Osteoblast (primary cell): ENCODE results near the gene IFT43. TPM values are rescaled to one million over a fixed set of nuclear protein-coding genes. Genes with fewer than 3 reads are reported as not detected.

ENCODE experiments used
- DNase-seq: peaks from one replicate; pipeline ENCODE4 v3.0.0; 2011; ENCODE audit warnings: low spot score, mixed read lengths; ENCODE audit not compliant: insufficient read length; ENCODE audit errors: missing footprints
- H2AFZ ChIP-seq: 2 replicates; pipeline ENCODE4 v1.6.0; 2011; ENCODE audit warnings: mild to moderate bottlenecking, low read length
- H3K27ac ChIP-seq: 2 replicates; pipeline ENCODE4 v1.5.1; 2011; ENCODE audit warnings: mild to moderate bottlenecking, low read depth, low read length, moderate library complexity
- H3K27me3 ChIP-seq: 2 replicates; pipeline ENCODE4 v1.6.0; 2012; ENCODE audit warnings: mild to moderate bottlenecking, control low read depth, inconsistent platforms, low read length, moderate library complexity; ENCODE audit not compliant: insufficient read depth
- H3K36me3 ChIP-seq: 2 replicates; pipeline ENCODE4 v1.5.1; 2011; ENCODE audit warnings: mild to moderate bottlenecking, low read length, control low read depth, moderate library complexity; ENCODE audit not compliant: insufficient read depth
- H3K4me1 ChIP-seq: 2 replicates; pipeline ENCODE4 v1.5.1; 2011; ENCODE audit warnings: mild to moderate bottlenecking, low read length, control low read depth, moderate library complexity; ENCODE audit not compliant: insufficient read depth
- H3K4me2 ChIP-seq: 2 replicates; pipeline ENCODE4 v1.6.0; 2011; ENCODE audit warnings: mild to moderate bottlenecking, low read length; ENCODE audit not compliant: insufficient read depth
- H3K4me3 ChIP-seq: fragments of 200-600 bp; sonication (generic); 3 replicates; pipeline ENCODE4 v1.5.1; 2012; ENCODE audit warnings: mild to moderate bottlenecking, low read length, inconsistent platforms; ENCODE audit not compliant: insufficient read depth
- H3K79me2 ChIP-seq: 2 replicates; pipeline ENCODE4 v1.6.0; 2012; ENCODE audit warnings: mild to moderate bottlenecking, low read length, control low read depth, inconsistent platforms; ENCODE audit not compliant: insufficient read depth
- H3K9me3 ChIP-seq: 2 replicates; pipeline ENCODE4 v1.5.1; 2011; ENCODE audit warnings: low read depth, low read length, control low read depth
- H4K20me1 ChIP-seq: 2 replicates; pipeline ENCODE4 v1.6.0; 2012; ENCODE audit warnings: mild to moderate bottlenecking, low read length, control low read depth; ENCODE audit not compliant: insufficient read depth
- CTCF ChIP-seq: IDR thresholded peaks from 2 replicates; pipeline ENCODE4 v1.5.1; 2011; ENCODE audit warnings: mild to moderate bottlenecking, low read depth, low read length, moderate library complexity; ENCODE audit errors: extremely low read depth
- total RNA-seq: library from RNA; depleted of rRNA; stranded (reverse); fragments of >200 nt; gene quantifications from 2 replicates; pipeline ENCODE4 v1.2.3, GENCODE V29; 2012

IFT43 gene
- total RNA-seq, 1 donor: 32.6 TPM

- no peak overlapping the region for H3K4me3 ChIP-seq
- H3K4me2 ChIP-seq: no peak overlapping the region
- peaks cover 44% of the 10 kb centered on the region for H3K36me3 ChIP-seq
- TF ChIP-seq CTCF: no peak
- peaks cover 13% of the 10 kb centered on the region for H4K20me1 ChIP-seq
- H3K4me1 ChIP-seq: peaks cover 12% of the 10 kb centered on the region
- no peaks in the 10 kb centered on the region for H3K9me3 ChIP-seq
- no peak overlapping the region for H3K27ac ChIP-seq
- no peak for DNase-seq
- H2AFZ ChIP-seq: no peak overlapping the region
- no peaks in the 10 kb centered on the region for H3K27me3 ChIP-seq
- peaks cover 34% of the 10 kb centered on the region for H3K79me2 ChIP-seq
Observed at GRCh38 chr14:76019676-76020075, 34.1 kb downstream of the IFT43 start.

GRCh38 chr14:76022991-76023390, 37.4 kb downstream of the IFT43 start:
- Histone ChIP-seq H3K36me3 (peaks cover 41% of the 10 kb centered on the region), H3K79me2 (peaks cover 19% of the 10 kb centered on the region), H4K20me1 (peaks cover 11% of the 10 kb centered on the region), H3K27me3 (no peaks in the 10 kb centered on the region), H3K4me1 (no peaks in the 10 kb centered on the region), H3K4me3 (no peak overlapping the region), H3K27ac (no peak overlapping the region), H2AFZ (no peak overlapping the region), H3K9me3 (no peaks in the 10 kb centered on the region), H3K4me2 (no peak overlapping the region)
- DNase-seq: no peak
- TF ChIP-seq CTCF: no peak

- no peak overlapping the region for H2AFZ ChIP-seq
- TF ChIP-seq CTCF: no peak
- H3K4me2 ChIP-seq: no peak overlapping the region
- no peak overlapping the region for H3K4me3 ChIP-seq
- H3K36me3 ChIP-seq: peaks cover 35% of the 10 kb centered on the region
- H3K27ac ChIP-seq: no peak overlapping the region
- H4K20me1 ChIP-seq: peaks cover 11% of the 10 kb centered on the region
- no peaks in the 10 kb centered on the region for H3K27me3 ChIP-seq
- DNase-seq: no peak
- H3K4me1 ChIP-seq: no peaks in the 10 kb centered on the region
- no peaks in the 10 kb centered on the region for H3K9me3 ChIP-seq
- H3K79me2 ChIP-seq: peaks cover 18% of the 10 kb centered on the region
Observed at GRCh38 chr14:76023757-76024156, 38.2 kb downstream of the IFT43 start.

- H3K9me3 ChIP-seq: no peaks in the 10 kb centered on the region
- TF ChIP-seq CTCF: no peak
- H3K36me3 ChIP-seq: peaks cover 32% of the 10 kb centered on the region
- peaks cover 11% of the 10 kb centered on the region for H4K20me1 ChIP-seq
- H3K79me2 ChIP-seq: peaks cover 12% of the 10 kb centered on the region
- H3K27me3 ChIP-seq: no peaks in the 10 kb centered on the region
- H3K4me2 ChIP-seq: no peak overlapping the region
- H3K27ac ChIP-seq: no peak overlapping the region
- H3K4me3 ChIP-seq: no peak overlapping the region
- H3K4me1 ChIP-seq: no peaks in the 10 kb centered on the region
- H2AFZ ChIP-seq: no peak overlapping the region
- no peak for DNase-seq
Observed at GRCh38 chr14:76024211-76024907, 38.8 kb downstream of the IFT43 start.
